NCI-H2029 (cell line): ENCODE results near the gene BCL2.

Experiments
- DNase-seq: peaks from one replicate; lab custom pipeline; 2025; lab: John Stamatoyannopoulos, UW

BCL2 gene

DNA sequence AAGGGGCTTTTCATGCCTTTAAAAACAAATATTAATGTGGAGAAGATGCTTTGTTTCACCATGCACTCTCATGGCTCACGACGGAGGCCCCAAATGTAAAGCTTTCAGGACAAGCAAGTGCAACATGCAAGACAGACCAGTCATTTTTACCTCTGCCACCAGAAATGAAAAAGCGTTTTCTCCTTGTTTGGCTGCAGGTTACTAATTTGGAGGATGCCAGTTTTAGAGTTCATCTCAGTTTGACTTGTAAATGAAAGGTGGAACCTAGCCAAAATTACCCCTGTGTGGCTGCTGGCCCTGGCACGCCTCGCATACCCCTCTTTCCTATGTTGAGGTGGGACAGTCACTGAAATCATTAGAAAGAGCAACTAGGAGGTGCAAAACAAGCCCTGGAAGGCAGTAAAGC lies 138.6 kb downstream of the BCL2 start:
- no peak for DNase-seq

DNA sequence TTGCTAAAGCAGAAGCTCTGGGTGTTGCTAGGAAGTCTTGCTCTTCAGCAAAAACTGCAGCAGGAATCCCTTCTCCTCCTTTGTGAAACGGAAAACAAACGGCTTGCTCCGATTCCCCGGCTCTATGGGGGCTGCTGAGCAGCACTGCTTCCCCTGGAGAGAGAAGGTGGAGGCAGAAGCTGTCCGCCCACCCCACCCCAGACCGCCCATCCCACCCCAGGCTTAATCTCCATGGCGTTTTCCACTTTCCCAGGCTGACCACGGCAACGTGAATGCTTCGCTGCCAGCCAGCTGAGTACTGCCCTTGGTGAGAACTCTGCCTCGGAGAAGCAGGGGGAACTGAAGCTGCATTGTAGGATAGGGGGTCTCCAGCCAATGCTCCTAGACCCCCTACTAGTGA lies 139.2 kb downstream of the BCL2 start:
- no peak for DNase-seq

DNA sequence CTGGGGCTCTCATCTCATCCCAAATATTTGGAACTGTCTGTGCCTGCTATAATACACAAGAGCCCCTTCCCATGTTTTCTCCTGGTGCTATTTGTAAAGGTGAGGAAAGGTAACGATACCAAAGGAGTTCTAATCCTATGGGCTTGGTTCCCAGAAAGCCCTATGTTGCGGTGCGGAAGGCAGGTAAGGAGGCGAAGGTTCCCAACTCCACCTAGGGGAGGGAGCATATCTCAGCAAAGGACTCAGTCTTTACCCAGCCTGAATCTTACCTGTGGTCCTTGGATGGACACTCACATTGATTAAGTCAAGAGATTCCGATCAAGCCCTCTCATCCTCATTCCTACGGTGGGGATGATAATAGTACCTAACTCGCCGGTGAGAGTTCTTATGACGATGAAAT lies 140.1 kb downstream of the BCL2 start:
- no peak for DNase-seq

DNA sequence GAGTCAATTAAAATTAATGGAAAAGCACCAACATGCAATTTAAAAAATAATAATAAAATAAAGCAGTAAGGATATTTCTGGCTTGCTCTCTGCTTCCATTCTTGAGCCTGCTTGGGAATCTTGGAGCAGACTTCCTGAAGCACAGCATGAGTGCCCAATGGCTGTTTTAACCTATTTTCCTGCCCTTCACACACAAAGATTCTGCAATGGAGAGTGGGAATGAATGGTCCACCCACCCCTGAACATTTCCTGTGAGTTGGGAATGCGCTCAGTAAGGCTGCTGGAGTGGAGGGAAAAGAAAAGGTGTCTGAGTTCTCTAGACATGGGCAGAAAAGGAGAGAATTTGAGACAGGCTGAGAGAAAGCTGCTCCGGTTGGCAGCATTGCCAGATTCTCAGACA lies 140.6 kb downstream of the BCL2 start:
- DNase-seq = no peak

DNA sequence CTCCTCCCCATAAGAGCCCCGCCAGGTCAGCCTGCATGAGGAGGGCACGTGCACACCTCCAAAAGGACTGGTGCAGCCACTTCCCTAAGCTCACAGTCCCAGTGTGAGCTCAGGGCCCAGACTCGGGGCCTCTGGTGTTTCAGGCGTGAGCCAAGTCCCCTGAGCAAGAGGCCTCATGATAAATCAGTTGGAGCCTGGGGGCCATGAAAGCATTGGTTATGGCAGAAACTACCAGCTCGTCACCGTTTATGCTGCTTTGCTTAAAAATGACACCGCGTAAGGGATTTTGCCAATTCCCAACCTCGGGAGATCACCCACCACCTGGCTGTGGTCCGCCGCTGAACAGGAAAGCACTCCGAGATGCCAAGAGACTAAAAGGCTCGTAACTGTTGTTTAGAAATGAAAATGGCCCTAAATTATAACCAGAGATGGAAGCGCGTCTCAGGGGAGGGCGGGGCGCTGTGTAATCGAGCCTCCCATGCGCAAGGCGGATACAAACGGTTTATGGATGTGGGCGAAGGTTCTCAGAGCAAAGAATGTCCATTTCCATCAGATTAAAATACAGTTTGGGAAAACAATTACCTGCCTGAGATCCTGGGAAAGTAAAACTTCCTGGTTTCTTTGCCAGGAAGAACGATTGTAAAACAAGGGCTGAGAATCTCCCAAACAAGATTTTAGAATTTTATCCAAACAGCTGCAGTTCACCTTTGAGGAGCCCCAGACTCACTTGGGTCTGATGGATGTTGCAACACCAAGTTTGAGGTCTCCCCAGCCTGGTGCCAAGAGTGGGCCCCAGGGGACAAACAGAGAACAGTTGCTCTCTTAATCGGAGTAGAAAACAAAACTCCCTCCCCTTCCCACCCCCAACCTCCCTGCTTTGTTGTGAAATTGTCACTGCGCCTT lies 141.4 kb downstream of the BCL2 start:
- DNase-seq = no peak

DNA sequence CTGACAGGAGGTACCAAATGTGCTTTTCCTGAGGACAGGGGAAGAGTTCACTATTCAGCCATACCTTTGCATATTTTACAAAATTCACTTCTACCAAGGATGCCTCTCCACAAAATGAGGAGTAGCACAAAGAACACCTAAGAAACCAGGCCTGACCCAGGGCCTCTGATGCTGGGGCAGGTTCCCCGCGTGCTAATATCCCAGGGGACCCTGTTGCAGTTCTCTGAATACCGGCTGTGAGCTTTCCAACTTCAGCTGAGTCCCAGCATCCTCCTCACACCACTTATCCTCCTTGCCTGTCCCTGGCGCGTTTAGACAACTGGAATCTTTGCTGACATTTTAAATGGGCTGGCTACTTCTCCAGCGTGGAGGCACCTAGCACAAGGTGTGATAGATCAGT lies 142.3 kb downstream of the BCL2 start:
- DNase-seq = no peak

DNA sequence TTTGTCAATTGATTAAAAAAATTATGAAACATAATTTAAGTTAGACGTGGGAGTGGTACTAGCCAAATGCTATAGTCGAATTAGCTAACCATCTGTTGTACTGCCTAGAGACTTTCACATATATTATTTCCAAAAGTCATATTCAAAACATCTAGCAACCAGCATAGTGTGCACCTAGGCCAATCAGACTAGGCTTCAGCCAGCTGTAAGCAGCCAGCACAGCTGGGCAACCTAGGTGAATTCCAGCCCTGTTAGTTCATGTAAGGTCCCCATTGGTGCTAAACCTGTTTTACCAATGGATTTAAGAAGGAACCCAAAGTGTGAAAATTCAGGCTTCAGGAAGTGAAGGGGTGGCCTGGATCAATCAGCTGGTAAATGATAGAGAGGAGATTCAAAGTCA lies 144.3 kb downstream of the BCL2 start:
- no peak for DNase-seq

DNA sequence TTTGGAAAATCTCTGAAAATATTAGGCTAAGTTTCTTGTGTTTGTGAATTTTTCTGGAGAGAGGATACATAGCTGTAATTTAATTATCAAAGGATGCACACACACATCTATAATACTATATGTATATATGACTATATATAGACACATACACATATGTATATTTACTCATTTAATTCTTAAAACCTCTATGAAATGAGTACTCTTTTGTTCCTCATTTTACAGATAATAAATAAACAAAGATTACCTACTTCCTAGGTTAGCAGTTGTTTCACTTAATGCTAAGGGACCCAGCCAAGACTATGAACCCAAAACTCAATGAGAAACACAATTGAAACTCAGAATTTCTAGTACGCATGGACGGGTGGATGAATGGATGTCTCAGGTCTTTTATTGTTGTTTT lies 145.6 kb downstream of the BCL2 start:
- no peak for DNase-seq

DNA sequence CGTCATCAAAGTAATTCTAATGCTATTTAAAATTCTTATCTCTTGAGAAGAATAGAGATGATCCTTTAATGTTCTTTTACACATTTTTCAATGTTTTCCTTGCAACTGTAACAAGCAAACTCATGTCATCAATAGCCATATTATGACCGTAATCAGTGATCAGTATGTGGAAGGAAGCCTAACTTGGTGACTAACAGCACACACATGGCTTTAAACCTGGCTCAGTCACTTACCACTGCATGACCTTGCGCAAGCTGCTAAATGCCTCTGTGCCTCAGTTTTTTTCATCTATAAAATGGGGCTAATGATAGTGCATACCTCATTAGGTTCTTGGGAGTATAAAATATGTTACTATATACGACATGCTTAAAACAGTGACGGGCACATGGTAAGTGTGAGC lies 149.7 kb downstream of the BCL2 start:
- DNase-seq = no peak

DNA sequence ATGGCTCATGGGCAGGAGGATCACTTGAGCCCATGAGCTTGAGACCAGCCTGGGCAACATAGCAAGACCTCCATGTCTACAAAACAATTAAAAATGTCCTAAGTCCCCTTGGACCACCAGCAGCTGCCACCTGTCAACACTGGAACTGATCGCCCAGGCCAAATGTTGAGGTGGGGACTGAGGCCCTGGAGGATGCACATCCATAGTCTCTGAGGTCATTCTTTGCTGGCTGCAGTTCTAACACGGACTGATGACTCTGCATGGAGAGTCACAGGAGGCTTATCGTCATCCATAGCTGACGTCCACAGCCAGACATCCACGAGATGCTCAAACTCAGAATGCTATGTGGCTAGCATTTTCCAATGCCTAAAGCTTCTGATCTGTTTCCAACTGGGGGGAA lies 151.3 kb downstream of the BCL2 start:
- no peak for DNase-seq

DNA sequence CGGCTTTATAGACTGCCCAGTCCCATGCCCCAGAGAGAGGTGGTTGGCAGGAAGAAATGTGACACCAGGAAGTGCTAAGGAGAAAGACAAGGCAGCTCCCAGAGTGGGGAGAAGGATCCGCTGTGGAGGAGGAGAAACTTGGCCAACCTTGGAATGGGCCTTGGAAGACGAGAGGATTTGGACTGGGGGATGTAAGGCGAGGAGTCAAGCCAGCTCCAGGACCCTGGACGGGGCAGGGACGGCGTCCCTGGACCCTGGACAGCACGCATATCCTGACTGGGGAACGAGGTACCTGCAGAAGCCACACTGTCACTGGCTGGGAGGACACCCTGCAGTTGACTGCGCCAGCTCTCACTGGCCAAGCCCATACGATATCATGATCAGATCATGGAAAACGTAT lies 153.4 kb downstream of the BCL2 start:
- no peak for DNase-seq

DNA sequence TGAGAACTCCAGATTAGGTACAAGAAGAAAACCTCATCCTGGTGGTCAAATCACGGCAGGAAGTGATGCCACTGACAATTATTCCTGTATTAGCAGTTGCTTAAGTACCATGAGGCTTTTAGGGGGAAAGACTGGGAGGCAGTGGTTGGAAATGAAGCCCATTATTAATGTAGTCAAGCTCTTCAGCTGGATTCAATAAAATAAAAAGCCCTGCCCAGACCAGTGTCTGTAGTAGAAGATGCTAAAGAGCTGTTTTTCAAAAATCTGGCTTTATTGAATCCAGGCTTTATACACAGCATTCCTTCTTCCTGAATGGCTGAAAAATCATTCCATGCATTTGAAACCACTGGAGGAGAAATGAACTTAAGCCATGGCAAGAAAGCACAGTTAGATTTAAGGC lies 155.2 kb downstream of the BCL2 start:
- DNase-seq = no peak

DNA sequence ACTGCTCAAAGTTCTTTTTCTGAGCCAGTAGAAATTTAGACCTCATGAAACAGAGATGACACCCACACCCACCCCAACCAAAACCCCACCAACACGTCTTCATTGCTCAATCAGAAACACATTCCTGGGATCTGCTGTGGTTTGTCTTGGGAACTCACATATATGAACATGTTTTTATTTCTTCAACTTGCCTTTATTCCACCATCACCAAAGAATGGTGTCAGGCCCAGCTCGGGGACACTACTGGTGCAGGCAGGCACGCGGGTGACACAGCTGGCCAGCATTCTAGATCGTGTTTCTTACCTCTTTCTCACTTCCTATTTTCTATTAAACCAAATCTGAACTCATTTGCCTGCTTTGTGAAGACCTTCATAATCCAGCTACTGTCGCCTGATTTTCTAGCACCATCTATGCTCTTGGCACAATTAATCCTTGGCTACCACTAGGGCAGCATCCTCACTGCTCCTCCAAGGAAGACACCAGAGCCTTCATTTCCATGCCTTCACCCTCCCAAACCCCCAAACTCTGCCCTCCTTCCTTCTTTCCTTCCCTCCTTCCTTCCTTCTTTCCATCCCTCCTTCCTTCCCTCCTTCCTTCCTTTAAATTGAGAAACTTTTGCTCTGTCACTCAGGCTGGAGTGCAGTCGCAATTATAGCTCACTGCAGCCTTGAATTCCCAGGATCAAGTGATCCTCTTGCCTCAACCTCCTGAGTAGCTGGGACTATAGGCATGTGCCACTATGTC lies 157.1 kb downstream of the BCL2 start:
- DNase-seq = no peak

DNA sequence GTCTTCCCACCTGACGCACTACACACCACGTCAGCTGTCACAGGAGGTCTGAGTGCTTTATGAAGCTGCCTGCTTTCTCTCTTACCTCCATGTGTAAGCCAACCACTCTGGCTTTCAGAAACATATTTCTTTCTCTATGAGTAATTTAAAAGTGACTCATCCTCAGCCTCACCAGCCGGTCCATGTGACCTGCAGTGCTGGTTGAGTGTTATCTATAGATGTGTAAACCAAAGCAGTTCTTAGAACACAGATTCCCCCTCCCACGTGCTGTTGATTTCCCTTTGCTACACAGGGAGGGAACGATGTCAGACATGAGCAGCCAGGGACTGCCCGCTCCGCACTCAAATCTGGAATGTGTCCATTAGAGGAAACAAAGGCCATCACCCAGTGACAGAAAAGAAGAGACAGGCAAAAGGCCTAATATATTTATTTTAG lies 157.8 kb downstream of the BCL2 start:
- no peak for DNase-seq

DNA sequence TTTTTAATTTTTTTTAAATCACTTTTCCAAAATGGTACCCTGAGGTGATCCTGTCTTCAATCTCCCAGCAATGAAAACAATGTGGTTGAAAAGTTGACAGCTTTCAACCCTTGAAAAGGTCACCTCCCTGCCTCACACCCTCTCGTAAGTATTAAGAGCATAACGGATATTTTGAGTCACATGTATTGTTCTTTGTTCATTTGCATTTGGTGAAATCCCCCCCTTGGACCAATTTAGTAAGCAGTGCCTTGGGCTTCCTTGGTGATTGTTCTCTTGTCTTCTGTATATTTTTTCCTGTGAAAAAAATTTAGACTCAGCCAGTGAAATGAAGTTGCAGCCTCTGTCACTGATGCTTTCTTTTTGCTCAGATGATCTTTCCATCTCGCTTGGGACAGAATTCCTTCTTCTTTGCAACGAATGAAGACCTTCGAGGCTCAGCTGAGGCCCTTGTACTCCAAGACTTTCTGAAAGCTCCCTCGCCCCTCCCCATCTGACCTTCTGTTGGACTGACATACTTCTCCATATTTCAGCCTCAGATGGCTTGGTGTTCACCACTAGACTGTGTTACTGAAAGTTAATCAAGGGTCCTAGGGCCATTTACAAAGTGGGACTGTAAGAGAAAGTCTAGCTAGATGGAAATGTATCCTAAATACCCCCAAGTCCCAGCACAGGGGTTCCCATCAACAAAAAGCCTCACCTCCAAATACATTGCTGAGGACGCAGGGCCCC lies 158.4 kb downstream of the BCL2 start:
- no peak for DNase-seq

DNA sequence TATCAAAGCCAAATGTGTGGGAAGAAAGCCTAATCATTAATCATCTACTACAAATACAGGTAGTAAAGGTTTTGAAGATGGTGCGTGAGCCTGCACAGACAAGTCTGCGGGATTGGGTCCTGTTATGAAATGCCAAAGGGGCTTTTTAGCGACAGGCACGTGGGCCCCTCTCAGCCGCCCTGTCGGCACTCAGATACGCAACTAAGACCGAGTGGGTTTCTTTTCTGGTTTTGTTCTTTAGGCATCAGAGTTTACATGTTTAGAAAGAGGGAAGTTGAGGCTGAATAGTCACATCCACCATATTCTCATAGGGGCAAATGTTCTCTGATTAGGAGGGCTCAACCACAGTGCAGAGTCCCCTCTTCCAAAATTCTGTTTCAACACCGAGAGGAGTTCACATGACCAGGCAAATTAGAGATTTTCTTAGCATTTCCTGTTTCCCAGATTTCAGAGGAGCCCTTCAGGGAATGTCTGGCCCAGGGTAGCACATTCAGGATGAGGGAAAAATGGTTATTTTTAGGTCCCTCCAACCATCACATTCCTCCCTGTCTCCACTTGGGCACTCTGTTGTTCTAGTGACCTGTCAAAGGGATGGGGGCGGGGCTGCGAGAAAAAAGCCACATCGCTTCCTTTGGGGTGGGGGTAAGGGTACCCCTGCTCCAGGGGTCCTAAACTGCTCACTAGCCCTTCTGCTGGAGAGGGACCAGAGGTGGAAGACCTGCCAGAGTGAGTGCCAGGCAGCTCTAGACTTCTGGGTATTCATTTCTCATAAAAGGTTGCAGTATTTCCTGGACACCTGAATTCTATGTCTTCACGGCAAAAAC lies 159.2 kb downstream of the BCL2 start:
- no peak for DNase-seq

DNA sequence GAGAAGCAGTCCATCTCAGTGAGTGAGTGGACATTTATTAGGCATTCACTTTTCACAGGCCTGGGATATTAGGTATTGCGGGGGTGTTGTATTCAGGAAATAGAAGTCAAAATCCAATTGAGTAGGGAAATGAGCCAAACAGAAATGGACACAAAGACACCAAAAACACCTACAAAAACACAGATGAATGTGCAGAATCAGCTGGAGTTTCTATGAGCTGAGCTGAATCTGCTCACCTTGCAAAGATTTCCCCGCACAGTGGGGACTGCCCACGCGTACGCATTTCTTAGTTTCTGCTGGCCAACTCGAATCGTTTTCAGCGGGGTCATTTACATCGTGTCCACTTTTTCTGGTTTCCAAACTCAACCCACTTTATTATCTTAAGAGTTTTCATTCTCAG lies 160.0 kb downstream of the BCL2 start:
- DNase-seq = no peak

DNA sequence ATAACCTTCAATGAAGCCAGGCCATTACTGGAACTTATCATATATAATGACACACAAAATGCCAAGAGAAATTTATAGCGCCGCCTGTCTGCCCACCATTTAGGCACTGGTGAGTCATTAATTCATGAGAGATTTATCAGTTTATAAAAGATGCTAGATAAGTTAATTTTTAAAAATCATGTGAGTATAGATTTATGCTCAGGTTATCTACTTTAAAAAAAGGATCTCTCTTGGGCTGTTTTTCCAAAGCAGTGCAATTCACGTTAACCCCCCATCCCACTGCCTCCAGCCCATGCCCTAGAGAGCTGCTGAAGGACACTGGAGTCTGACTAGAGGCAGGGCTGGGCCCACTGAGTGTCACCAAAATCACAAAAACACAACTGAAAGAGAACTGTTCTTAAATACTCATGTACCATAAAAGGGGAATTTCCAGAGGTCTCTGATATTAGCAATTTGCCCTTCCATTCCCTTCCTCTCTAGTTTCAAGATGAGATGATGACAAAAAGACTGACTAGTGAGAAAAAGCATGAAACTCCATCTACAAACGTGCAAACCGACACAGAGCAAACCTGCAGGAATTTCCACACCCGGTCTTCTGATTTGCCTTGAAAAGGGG lies 160.8 kb downstream of the BCL2 start:
- no peak for DNase-seq

DNA sequence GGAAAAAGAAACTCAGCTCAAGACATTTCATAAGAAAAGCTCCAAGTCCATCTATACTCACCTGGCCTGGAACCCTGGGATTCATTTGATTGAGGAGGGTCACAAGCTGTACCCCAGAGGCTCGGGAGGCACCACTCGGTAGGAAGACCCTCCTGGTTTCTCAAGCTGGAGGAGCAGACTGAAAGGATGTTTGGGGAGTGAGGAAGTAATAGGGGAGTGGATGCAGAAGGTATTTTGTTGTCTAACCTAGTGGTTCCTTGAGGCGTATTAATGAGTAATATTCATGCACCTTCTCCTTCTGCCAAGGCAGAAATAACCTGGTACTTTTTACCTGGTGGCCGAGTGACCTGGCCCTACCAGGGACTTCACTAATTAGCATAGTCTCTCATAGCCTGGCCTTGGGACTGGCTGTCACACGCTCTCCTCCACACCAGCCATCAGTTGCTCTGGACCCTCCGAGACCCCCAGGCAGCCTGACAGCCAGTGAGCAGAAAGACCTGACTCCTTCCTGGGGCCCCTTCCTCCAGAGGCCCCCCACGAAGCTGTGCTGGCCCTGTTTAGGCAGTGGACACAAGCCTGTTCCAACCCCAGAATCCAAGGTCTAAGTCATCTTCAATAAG lies 161.4 kb downstream of the BCL2 start:
- no peak for DNase-seq

DNA sequence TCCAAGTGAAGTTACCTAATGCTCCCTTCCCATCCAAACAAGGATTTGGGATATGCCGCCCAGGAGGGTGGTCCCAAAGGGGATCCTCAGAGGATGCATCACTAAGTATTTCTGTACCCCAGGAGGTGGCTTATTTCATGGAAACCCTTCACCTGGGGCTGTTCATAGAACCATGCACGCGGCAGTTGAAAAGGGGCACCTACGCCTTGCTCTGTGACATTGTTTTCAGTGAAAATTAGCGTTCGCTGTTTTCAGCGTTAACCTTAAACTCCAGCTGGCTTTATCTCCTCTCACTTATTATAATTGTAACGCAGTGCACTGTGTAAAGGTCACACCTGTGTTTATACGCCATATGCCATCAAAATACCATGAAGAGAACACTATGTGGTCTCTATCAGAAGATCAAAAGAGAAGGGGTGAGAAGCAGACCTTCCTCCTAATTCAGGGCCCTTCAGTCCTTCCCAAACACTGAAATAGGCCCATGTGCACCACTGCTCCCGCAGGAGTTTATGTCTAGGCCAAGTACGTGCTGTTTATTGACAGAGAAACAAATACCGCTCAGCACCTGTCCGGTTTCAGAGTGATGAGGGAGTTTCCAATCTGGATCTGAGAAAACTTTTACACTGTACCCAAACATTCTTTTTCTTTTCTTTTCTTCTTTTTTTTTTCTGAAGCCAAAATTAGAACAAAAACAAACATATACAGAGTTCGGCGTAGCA lies 162.1 kb downstream of the BCL2 start:
- no peak for DNase-seq
